Measurements from ENCODE around the gene PROSER1. TPM values are rescaled to one million over a fixed set of nuclear protein-coding genes. Genes with fewer than 3 reads are reported as not detected.

Gene PROSER1
- total RNA-seq, 1 donor from 2014 or later = 17.5 TPM

DNA sequence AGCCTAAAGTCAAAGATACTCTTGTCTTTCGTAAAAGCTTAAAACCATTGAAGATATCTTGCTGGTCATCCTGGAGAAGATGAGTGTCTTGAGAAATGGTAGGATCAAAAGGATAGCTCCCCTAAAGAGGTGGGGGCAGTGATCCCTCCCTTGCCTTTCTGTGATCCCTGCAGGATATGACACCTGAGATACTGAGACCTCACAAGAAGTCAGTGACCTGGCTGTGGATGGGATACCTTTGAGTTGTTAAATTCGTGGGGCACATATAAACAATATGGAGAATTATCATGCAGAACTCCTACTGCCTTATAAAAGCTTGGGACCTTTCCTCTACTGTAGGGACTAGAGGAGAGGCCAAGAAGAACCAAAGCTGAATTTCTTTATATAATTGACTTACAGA, 68.7 kb downstream of the PROSER1 start:
- intact Hi-C loops (cut with DNase I) = no loop called here
- DNase-seq (ENCODE audit: low spot score) = no peak

DNA sequence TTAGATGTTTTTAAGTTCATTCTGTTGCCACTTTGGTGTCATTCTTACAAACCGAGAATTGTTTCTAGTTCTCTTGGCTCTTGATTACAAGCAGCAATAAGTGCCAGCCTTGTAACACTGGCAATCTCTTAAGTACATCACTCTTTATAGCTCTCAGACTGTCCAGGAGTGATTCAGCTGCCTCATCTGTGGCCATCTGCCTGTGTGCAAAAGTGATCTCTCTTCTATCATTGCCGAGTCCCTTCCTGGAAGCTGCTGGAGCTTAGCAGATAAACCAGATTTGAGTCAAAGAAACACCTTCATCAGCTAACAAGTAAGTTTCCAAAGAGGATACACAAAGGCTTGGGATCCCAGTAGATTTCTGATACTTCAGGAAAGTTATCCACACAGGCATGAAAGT, 70.4 kb downstream of the PROSER1 start:
- intact Hi-C loops (cut with DNase I) = no loop called here

DNA sequence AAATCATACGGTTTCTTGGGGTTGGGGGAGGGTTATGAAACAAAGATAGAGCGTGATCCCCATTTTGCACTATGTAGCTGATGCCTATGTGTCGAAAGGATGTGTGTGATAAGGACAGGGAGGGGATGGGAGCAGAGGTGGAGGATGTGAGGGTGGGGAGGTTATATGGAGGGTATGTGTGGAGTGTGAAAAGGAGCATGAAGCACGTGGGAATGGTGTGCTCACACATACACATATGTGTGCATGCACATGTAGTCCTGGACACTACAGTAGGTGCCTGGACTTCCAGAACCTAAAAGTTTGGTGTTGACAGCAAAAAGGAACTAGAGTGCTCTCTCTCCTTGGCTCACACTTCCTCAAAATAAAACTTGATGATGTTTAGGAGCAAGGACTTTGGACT, 72.6 kb downstream of the PROSER1 start:
- DNase-seq (ENCODE audit: low spot score) = no peak
- intact Hi-C loops (cut with DNase I) = no loop called here

More for the DNA sequence above, 70.4 kb downstream of the PROSER1 start:
- no peak for DNase-seq (ENCODE audit: low spot score)

DNA sequence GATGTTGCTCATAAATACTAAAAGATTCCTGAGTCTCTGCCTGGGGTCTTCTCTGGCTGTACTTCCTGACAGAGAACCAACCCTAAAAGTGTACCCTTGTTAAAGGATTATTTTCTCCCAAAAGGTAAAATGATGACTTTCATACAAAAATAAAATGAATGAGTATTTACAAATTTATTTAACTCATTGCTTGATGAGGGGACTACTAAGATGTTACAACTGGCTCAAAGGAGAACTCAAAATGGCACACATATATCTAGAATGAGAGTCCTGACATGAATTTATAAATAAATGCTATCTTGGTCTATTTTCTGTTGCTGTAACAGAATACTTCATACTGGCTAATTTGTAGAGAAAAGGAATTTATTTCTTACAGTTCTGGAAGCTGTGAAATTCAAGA, 77.7 kb downstream of the PROSER1 start:
- DNase-seq (ENCODE audit: low spot score) = no peak
- intact Hi-C loops (cut with DNase I) = no loop called here

Other genes starting within 250 kb of the PROSER1 start
- not detected for gene STOML3, start 47.3 kb downstream of the PROSER1 start, total RNA-seq
- gene NHLRC3, start 367 bp upstream of the PROSER1 start, total RNA-seq = 13.2 TPM